ENCODE results near the gene GNPTG.

The GNPTG gene

DNA sequence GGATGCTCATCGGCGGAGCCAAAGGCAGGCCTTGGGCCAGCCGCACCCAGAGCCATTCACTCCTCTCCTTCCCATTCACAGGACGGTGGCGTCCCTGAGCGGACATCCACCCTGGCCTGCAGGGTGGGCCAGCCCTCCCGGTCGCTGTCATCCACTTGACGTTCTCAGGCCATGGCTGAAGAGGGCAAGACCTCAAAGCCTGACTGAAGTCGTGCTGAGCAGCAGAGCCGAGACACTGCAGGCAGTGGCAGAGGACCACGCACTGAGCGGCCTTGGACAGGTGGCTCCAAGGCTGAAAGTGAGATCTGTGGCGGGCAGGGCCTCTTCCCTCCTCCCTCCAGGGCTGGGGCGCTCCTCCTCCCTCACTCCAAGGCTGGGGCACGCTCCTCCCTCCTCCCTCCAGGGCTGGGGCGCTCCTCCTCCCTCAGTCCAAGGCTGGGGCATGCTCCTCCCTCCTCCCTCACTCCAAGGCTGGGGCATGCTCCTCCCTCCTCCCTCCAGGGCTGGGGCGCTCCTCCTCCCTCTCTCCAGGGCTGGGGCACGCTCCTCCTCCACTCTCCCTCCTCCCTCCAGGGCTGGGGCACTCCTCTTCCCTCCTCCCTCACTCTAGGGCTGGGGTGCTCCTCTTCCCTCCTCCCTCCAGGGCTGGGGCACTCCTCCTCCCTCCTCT is 24.1 kb downstream of the GNPTG start:
- DNase-seq, result no peak

DNA sequence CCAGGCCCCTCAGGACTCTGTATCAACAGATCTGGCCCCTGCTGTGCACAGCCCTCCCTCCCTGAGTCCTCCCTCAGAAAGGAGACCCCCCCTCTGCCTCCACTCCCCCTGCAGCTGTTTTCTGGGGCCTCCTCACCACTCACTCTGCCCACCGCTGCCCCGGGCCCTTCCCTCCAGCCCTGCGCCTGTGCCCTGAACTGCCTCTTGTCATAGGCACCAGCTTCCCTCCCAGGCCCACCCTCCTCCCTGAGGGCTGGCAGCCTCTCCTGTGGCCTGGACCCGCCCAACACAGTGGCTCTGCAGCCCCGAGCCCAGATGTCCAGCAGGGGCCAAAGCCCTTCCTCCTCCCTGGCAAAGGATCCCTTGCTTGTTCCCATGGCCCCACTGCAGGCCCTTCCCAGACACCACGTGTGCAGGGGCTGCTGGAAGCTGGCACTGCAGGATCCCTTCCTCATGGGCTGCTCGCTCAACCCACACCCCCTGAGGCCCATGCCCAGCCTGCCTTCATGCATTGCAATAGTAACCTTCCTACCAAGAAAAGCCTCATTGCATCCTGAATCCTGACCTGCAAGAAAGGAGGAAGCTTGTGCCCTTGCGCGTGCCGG is 25.8 kb downstream of the GNPTG start:
- no peak for DNase-seq

DNA sequence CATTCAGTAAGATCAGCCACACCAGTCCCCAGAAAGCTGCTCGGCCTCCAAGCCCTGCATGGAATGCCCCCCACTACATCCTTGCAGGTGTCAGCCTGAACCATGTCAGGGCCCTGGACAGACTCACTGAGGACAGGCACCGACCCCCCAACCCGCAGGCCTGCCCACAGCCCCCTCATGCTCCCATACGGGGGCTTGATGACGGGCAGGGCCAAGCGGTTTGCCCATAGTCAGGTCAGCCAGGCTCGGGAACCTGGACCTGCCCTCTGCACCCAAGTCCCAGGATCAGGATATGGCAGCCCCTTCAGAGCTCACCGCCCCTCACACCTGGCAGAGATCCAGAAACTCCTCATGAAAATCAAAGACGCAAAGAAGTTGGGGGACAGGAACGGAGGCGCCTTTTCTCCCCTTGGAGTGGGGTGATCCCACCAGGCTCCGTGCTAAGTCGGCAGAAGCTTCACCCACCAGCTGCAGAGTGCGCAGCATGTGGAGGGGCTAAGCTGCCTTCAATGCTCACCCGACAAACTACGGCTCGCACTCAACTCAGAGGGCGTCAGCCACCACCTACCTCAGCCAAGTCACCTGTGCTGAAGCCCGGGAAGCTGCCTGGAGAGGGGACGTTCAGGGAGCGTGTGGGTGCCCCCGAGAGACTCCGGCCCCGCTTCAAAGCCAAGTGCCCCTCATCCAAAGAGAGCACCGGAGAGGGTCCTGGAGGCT is 26.5 kb downstream of the GNPTG start:
- no peak for DNase-seq

DNA sequence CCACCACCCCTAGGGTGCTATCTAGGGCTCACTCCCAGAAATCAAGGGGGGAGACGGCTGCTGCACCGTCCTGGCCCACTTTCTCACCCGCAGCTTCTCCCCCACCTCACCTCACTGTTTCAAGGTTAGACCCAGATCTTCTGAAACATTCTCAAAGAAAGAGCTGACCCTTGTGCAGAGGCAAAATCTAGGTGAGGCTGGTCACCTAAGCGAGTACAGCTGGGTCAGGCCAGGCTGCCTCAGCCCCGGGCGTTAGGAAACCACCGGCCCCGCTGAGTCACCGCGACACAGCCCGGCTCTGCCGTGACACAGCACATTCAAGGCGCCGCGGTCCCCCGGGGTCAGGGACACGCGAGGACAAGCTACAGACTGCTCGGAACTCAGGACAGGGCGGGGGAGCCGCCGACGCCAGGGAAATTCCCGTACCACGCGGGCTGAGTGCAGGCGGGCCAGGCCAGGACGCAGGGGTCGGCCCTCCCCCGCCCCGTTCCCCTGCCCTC is 27.1 kb downstream of the GNPTG start:
- DNase-seq, result no peak

DNA sequence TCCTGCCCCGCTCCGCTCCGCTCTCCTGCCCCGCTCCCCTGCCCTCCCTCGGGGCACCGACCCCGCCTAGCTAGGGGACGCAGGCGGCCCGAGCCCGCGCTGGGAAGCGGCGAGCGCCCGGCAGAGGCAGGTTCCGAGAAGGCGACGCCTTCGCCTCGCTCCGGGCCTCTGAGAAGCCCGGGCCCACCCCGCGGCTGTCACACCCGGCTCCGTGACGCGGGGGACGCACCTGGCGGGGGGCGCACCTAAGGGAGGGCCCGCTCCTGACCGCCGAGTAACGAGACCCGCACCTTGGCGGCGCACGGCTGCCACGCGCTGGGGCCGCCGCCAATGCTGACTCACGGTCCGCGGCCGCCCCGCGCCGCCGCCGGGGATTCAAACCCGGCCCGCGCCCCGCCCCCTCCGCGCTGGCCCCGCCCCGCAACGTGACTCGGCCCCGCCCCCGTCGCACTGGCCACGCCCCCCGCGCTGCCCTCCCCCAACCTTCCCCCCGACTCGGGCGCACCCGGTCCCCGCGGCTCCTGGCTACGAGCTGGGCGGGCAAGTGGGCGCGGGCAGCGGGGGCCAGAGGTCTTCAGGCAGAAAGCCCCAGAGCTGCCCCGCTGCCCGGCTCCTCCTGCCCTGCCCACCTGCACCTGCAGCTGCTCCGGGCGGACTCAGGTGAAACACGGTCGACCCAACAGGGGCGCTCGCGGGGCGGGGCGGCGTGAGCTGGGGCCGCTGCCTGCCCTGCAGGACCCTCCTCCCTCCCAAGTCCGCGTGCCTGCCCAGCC is 27.8 kb downstream of the GNPTG start:
- DNase-seq, result peak; percentile 74

DNA sequence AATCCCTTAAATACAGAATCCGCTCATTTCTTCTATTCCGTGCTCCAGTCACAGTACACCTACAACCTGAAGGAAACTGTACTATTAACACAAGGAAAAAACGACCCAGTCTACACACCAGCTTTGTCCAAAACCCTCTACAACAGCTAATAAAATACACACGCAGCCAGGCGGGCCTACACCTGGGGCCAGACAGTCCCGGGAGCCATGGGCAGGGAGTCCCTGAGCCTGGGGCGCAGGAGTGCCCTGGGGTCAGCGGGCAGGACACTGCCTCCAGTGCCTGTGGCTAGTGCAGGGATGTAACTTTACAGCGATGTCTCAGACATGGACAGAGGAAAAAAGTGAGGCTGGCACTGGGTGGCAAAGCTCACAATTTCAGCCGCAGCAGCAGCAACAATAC is 28.5 kb downstream of the GNPTG start:
- no peak for DNase-seq

DNA sequence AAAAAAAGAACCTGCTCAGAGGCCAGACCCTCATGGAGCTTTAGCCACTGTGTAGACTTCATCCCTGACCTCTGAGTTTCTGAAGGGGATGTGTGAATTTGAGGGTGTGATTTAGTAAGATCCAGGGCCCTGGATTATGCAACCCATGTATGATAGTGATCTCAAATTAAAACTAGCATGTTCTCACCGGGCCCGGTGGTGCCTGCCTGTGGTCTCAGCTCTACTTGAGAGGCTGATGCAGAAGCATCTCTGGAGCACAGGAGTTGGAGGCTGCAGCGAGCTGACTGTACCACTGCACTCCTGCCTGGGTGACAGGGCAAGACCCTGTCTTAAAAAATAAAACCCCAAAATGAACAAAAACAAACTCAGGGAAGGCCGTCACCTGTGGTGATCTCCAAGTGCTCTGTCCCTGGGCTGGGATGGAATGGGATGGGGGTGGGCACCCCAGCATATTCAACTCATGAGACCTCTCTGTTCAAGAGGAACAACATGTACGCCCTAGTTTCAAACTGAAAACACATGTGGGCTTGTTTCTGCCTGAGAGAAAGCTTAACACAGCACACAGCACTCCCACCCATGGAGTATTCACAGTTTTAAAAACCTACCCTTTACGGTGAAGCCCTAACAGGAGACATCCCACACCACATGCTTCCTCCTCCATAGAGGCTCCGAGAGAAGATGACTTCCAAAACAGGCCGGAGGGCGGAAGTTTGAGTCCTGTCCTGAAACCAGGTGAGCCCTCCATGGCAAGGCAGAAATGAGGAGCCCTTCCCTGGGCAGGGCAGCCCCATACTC is 30.1 kb downstream of the GNPTG start:
- no peak for DNase-seq

DNA sequence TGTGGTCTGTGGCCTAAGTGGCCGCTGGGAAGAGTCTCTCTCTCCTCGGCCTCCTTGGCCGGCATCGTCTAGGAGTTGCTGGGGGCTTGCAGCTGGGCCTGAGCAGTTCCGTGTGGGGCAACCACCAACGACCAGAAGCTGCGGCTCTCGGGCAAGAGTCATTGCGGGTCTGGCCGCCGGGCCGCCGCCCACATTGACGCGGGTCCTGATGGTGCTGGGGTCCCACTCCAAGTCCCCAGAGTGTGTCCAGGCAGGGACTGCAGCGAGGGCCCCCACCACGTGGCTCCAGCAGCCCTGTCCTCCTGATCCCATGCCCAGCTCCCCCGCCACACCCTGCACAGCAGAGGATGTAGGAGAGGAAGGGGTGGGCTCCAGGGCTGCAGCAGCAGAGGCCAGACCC is 31.8 kb downstream of the GNPTG start:
- no peak for DNase-seq

DNA sequence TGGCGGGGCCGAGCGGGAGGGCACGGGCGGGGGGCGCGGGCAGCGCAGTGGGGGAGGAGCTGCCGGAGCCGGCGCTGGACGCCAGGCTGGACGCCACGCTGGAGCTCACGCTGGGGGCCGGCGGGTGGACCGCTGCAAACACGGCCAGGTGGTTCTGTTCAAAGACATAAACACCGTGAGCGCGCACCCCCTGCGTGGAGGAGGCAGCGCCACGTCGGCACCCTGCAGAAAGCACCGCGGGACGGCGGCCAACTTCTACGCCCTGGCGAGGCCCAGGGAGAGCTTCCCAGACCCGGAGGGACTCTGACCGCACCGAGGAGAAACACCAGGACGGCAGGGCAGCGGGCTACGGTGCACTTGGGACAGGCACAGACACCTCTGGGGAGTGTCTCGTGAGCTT is 33.5 kb downstream of the GNPTG start:
- DNase-seq, result no peak

DNA sequence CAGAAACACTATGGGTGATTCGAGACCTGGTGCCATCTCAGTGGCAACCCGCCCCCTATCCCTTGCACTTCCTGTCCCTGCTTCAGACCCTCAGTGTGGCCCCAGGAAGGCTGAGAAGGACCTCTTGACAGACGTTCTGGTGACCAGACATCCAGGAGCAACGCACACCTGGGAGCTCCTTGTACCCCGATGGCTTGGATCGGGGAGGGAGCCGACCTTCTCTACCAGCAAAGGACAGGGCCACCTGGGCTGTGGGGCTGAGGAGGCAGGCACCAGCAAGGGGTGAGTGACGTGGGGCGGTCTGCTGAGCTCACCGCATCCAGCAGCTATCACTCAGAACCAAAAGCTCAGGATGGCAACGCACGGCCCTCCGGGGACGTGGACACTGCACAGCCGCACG is 35.6 kb downstream of the GNPTG start:
- no peak for DNase-seq

DNA sequence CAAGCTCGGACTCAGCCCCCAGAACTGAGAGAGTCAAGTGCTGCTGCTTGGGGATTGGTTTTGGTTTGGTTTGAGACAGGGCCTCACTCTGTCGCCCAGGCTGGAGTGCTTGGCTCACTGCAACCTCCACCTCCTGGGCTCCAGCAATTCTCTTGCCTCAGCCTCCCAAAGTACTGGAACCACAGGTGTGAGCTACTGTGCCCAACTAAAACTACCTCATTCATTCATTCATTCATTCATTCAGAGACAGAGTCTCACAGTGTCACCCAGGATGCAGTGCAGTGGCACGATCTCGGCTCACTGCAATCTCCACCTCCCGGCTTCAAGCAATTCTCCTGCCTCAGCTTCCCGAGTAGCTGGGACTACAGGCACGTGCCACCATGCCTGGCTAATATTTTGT is 38.0 kb downstream of the GNPTG start:
- DNase-seq, result no peak

DNA sequence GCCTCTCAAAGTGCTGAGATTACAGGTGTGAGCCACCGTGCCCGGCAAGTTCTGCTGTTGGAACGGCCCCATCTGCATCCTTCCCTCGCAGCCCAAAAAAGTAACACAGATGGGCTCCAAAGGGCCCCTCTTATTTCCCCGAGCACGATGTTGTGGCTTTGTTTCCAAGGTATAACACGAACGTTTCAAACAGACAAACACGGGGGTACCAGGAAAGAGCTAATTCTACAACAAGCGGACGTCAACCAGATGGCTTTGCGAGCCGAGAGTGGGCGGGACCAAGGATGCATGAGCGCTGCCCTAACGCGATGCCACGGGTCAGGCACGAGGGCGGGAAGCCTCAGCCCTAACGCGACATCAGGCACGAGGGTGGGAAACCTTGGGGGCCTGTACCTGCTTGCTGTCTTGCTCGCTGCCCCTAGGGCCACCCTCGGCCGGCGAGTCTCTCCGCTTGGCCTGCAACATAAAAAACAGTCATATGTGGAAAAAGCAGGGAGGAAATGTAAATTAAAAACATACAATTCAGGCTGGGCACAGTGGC is 38.6 kb downstream of the GNPTG start:
- no peak for DNase-seq

DNA sequence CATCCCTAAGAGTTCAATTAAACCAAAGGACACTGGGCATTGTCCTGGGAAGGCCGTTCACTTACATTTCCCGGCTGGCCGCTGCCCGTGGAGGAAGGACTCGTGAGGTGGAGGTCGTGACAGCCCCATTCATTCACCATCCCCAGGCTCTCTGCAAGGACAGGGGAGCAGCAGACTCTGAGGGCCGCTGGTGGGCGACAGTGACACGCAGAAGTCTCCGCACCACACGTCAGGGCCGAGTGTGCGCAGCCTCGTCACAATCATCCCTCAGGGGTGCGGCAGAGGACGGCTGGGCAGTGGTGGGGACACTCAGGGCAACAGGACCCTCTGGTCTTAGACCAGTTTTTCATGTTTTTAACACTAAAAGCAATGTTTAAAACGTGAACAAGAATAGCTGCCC is 41.1 kb downstream of the GNPTG start:
- DNase-seq, result no peak

DNA sequence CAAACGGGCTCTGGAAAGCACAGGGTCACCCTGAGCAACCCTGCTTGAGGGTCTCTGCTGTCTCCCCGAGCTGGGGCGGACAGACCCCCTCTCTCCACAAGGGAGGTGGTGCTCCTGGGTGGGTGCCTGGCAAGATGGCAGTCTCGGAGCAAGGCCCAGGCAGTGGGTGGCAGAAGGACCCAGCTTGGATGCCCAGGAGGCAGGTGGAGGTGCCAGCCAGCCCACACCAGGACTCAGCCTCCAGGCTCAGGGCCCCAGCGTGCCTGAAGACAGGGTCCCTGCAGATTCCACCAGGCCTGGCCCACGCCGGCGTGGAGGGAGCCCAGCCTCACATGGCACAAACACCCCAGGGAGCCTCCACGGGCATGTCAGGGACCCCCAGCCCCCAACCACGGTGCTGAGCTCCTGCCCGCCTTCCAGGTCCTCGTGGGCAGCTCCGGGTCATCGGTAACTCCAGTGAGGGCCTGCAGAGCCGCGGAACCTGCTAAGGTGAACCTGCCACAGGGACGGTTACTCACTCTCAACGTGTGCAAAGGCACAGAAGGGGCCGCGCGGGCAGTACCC is 42.0 kb downstream of the GNPTG start:
- DNase-seq, result no peak

DNA sequence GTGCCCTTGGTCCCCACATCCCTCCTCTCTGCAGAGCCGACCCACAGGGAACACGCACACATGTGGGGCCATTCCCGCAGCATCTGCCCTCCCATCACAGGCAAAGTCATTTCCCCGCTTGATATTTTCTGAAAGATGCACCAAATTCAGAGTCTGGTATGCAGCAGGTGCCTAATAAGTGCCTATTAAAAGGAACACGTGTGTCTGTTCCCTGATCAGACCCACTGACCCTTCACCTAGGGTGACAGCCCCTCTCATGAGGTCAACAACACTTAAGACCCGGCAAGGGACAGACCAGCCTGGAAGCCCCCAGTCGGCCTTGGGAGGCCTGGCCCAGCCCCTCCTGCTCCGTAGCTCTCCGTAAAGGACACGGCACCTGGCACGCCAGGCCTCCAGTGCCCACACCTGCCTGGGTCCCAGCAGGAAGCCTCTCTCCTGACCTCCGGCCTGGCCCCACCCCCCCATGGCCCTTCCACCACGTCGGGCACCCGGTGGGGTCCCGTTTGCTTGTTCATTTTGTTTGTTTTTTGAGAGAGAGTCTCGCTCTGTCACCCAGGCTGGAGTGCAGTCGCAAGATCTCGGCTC is 42.7 kb downstream of the GNPTG start:
- DNase-seq, result no peak

DNA sequence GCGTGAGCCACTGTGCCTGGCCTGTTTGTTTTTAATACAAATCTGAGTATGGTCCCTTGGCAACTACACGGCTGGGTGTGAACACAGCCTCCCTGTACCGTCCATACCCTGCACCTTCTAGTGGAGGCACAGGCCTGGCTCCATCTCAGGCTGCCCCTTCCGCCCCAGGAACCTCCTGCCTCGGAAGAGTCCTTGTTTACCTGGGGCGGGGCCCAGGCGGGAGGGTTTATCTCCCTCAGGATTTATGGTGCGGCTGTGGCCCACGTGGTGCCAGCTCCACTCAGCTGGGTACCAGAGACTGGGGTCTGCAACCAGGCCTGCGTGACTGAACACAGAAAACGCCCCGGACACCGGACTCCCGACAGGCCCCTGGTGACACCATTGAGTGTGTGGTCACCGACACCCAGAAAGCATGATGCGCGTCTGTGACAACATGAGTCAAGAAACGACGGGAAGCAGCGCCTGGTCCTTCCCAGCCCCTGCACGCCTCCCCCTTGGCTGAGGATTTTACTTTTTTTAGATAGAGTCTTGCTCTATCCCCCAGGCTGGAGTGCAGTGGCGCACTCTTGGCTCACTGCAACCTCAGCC is 43.8 kb downstream of the GNPTG start:
- no peak for DNase-seq

DNA sequence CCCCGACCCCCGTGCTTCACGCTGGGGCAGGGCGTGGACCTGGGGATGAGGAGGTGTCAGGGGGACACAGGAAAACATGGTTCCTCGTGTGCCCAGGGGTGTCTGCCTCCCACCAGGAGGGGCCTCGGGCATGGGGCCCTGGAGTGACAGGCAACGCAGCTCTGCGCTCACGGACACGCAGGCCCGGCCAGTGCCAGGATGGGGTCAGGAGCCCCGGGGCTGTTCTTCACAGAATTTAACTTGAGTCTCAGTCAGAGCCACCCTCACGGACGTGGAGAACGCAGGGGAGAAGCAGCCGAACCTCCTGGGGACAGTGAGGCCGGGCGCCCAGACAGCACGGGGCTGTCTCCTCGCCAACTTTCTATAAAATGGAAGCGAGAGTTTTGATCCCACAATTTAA is 46.0 kb downstream of the GNPTG start:
- no peak for DNase-seq

DNA sequence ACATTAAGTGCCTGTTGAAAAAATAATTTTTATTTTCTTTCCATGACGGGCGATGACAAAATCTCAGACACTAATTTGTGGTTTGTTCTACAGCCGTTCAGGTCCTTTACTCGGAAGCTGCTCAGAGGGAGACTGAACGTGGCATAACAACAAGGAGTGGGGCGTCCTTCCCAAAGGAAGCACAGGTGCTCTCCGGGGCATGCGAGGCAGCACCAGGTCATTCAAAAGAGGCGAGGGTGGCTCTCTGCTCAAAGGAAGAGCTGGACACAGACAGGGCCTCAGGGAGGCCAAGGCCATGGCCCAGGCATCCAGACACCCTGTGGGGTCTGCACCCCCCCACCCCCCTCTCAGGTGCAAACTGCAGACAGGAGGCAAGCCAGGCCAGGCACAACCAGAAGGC is 46.6 kb downstream of the GNPTG start:
- DNase-seq, result no peak

DNA sequence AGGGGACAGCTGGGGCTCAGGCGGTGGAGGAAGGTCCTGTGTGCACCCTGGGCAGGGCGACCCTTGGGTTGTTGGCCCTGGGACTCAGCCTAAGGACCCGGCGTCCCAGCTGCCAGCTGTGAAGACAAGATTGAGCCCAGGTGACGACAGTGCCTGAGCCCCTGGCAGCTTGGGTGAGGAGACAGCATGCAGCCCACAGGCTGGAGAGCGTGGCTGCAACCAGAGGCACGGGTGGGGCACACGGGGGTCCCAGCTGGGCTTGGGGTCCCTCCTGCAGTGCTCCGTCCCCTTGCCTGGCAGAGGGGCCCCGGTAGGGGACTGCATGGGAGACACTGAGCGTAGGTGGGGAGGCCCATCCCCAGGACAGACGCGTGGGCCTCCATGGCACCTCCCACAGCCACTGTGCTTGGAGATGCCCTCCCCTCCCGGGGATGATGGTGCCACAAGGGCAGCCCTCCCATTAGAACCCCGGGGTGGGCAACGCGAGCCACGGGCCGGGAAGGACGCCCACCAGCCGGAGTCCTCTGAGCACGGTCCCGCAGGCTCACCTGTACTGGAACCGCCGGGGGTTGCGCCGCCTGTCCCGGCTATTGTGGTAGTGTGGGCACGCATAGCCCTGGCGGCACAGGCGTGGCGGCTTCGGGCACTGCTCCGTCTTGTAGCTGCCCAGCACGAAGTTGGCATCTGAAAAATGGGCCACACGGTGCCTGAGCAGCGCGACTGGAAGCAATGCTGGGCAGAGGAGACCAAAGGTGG is 47.3 kb downstream of the GNPTG start:
- DNase-seq, result no peak

DNA sequence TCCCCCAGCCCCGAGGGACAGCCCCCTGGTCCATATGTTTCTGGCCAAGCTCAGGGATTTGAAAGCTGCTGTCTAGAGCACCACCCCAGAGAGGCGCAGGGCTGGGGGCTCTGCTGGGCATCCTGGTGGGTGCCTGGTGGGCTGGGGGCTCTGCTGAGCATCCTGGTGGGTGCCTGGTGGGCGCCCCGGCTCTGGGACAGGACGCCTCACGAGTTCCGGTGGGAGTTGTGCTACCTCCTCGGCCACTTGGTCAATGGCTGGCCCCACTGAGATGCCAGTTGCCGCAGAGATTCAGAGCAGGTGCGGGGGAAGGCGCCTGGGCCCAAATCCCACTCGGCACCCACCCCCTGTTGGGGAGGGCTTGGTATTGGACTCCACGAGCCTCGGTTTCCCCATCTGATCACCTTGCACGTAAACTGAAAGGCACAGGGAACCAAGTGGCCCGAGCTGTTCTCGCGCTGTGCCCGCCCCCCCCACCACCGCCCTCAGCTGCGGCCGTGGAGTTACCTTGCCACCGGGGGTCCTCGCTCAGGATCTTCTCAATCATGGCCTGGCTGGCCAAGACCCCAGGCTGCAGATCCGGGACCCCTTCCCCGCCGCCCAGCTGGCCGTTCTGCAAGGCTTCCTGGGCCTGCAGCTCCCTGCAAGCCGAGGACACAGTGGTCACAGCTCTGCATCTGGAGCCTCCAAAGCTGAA is 49.5 kb downstream of the GNPTG start:
- DNase-seq, result no peak
